NCI-H526 treated with DMSO at 0.1 percent for 48 hours (cell line): ENCODE data around the gene MOBP.

Source experiments
- DNase-seq: peaks from one replicate; lab custom pipeline; 2025; lab: John Stamatoyannopoulos, UW

Gene MOBP

DNA sequence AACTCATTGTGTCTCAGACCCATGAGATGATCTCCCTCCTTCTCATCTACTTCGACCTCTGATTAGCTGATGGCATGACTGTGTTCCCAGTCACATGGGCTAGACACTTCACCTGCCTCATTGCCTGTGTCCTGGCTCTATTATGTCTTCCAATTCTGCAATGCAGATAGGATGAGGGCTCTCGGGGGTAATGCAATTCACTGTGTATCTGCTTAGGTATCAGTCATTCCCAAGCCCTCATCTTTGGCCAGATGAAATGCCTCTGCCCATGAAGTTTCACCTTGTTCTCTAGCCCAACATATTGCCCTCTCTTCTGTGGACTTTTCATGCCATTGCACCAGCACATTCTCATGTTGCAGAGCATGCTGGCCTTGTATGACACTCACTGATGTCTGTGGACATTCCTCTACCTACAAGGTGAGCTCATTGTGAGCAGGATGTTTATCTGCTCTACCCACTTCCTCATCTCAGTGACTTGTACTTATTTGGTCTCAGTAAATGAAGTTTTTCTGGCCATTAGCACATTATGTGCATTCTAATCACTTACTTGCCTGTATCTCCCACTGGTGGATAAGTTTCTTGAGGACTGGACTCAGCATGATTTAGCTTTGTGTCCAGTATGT lies 32.3 kb downstream of the MOBP start:
- no peak for DNase-seq

DNA sequence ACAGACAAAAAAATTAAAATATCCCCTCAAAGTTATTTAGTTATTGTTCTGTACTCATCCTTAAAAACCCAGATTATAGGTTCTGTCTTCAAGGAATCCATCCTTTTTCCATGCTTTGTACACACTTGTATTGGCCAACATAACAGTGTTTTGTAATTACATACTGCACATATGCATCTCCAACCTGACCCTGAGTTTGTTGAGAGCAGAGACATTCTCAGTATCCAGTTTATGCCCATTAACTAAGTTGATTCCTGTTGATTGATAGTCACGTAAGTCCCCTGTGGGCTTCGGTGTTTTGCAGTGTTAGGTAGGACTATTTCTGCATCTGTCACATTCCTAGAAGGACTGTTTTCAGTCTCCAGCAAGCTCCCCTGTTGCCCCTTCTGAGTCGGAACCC lies 33.6 kb downstream of the MOBP start:
- no peak for DNase-seq

DNA sequence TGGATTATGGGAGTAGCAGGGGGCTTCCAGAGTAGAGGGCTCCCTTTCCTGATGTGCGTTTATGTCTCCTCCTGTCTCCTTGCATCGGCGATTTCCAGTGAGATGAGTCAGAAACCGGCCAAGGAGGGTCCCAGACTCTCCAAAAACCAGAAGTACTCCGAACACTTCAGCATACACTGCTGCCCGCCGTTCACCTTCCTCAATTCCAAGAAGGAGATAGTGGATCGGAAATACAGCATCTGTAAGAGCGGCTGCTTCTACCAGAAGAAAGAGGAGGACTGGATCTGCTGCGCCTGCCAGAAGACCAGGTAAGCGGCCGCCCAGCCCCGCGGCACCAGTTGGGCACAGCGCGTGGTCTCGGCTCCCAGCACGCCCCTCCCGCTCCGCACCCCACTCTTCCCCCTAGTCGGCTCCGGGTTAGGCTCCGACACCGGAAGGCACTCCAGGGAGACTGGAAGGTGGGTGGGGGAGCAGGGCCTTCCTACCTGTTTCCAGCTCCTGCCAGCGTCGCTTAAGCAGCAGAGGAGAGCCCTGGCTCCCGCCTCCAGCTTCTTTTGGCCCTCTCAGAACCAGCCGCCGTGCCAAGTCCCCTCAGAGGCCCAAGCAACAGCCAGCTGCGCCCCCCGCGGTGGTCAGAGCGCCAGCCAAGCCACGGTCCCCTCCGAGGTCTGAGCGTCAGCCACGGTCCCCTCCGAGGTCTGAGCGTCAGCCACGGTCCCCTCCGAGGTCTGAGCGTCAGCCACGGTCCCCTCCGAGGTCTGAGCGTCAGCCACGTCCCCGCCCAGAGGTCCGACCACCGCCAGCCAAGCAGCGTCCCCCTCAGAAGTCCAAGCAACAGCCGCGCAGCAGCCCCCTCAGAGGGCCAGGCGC lies 34.7 kb downstream of the MOBP start:
- DNase-seq, result peak; percentile 10

DNA sequence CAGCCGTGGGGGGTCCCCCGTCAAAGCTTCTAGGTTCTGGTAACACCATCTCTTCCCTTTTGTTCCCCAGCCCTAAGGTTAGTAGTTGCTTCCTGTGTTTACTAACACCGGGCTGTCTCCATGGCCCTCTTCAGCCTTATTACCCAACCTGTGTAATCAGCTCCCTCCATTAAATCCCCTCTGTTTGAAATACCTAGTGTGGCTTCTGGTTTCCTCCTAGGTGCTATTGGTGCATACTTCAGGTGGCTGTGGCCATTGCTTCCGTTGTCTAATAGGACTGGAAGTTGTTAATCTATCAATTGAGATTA lies 35.3 kb downstream of the MOBP start:
- DNase-seq, result no peak

DNA sequence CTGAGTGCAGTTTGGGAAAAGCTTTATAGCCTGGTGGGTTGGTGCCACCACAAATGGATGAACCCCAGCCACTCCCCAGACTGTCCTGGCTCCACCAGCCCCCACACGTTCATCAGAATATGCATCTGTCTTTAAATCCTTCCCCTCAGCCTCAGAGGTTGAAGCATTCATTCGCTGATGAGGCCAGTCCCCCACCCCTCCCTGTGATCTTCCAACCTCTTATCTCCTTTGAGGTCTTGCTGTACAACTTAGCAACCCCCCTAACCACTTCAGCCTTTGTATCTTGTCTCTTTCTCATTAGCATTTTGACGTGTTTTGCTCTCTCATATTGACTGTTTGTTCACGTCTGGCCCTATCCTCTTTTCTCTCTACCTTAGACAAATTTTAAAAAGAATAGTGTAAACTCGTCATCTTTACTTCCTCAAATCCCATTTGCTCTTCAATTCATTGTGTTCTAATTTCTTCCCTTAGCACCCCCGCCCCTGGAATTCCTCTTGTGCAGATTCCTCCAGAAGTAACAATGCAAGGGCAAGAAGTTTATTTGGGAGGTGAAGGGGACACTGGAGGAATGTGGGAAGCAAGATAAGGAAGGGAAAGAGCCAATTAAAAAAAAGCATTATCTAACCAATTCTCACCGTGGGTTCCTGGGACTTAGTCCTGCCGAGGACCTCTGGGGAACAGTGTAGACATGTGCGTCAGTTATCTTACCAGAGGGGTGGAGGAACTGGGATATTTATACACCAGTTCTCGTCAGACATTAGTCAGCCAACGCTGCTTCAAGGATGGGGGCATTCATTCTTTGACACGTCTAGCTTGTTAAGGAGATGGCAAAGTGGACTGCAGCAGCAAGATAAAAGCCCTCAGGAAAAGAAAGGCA lies 38.6 kb downstream of the MOBP start:
- no peak for DNase-seq

DNA sequence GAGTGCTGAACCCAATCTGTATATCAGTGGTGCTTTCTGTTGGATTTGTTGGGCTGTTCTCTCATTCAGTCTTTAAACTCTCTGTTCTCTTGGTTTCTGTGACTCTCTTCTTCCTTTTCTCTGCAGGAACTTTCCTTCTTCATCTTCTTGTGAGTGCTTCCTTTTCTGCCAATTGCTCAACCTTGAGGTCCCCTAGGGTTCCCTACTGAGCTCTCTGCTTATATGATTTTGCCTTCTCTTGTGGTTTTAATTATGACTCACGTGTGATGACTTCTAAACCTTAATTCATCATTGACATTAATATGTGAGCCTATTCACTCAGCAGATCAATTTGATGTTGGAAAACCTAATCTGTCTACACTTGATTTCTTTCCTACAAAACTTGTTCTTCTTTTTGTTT lies 39.4 kb downstream of the MOBP start:
- DNase-seq, result no peak

DNA sequence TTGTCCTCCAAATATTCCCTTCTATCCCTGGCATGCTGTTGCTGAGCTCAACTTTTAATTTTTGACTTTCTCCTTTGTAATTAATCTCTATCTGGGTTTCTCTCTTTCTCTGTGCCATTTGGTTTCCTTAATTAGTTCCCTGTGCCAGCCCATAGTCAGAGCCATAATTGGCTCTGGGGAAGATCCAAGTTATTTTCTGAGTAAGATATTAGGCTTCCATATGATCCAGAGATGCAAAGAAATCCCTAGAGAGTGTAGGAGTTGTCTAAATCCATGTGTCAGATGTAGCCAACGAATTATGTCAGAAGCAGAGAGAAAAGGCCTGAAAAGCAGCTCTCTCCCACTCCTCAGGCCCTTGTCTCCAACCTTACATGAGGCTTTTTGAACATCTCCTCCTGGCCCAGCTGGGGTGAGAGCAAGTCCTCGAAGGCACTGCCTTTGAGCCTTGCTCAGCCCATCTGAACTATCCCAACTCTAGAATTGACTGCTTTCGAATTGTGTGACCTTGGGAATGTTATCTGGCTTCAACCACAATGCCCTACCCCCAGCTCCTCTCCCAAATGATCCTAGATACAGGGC lies 46.4 kb downstream of the MOBP start:
- DNase-seq, result no peak

DNA sequence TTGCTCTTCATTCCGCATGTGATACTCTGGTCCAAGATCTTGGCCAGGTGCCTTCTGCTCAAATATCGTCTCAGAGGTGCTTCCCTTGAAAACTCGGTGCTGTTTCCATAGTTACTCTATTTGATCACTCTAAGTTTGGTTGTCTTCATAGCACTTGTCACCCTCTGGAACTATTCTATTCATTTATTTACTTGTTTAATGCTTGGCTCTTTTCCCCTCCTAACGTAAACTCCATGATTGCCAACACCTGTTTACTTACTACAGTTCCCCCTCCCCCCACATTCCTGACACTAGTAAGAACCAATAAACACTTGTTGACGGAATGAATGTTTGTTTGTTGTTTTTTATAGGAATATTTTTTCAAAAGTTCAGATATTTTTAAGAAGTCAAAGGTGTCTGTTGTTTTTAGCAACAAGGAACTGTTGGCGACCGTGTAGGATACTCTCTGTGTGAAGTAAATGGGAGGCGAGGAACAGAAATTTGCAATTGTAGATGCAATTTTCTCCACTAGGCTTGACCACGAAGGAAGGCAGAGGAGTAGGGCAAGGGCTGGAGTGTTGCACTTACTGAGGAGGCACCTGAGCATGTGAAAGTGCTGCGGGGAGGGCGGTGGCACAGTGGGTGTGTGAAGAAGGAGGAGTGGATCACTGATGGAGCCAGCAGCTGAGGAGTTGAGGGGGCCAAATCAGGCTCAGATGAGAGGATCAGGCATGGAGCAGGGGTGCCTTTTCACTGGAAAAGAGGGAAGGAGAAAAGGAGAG lies 48.4 kb downstream of the MOBP start:
- no peak for DNase-seq

DNA sequence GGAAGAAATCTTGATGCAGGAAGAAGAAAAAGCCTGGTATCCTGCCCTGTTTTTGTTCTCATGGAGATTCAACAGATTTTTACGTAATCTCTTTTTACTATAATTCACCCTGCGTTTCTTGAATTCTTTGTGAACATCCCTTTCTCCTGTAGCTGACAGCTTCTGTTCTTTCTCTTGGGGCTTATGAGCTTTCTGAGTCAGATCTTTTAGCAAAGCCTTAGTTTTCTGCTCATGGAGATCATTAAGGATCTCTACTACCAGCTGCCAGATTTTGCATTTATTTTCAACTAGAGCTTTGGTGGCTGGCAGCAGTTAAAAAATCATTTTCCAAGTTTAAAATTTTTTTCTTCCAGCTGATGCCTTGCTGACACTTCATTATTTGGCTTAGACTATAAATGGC lies 51.6 kb downstream of the MOBP start:
- no peak for DNase-seq

DNA sequence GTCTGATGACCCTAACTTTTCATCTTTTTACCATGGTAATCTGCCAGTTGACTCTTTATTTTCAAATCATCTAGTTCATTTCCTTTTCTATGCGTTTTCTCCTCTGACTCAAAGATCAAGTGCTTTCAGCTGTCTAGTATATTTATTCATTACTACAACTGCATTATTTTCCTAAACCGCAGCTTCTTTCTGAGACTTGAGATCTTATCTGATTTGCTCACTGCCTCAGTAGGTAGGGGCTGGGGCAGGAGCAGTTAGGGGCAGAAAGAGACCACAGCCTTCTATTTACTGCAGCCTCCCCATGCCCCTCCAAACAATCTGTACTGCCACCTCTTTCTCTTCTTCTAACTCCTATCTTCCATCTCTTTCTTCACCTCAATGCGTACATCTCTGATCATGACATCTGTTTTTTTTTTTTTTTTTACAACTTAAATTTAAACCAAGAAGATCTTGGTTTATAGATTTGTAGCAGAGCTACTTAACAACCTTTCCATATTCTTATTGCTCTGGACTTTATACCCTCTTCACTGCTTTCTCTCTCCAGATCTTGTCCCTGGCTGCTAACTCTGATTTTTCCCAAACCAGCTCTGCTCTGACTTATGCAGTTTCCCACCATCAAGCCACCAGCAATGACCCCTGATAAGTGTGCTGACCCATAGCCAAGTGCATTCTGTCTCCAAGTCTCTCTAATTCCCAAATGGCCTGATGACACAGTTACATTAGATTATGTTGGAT lies 52.2 kb downstream of the MOBP start:
- DNase-seq, result no peak

DNA sequence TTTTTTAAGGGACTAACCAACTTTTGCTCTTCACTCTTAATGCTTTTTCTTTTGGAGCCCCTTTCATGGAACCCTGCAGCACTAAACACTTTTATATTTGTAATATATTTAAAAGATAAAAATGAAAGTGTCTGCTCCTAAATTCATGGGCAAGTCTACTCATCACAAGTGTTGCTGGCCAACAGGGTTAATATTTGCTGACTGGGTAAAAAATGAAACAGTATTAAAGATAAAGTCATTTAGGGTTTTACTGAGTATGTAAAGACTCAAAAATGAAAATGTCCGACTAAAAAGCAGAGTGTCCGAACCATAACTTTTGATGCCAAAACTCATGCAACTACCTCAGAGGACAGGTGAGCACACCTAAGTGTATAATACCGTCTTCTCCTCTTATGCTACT lies 54.0 kb downstream of the MOBP start:
- DNase-seq, result no peak

DNA sequence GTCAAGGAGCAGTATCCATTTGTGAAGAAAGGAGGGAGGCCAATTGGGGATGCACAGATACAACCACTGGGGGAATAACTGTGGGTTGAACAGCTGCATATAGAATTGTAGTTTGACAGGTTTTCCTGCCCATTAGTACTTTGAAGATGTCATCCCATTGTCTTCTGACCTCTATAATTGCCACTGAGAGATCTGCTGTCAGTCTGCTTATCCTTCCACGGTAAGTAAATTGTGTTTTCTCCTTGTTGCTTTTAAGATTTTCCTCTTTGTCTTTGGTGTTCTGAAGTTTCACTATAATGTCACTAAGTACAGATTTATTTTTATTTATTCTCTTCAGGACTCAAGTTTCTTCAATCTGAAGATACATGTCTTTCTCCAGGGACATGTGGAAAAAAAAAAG lies 56.6 kb downstream of the MOBP start:
- DNase-seq, result no peak

DNA sequence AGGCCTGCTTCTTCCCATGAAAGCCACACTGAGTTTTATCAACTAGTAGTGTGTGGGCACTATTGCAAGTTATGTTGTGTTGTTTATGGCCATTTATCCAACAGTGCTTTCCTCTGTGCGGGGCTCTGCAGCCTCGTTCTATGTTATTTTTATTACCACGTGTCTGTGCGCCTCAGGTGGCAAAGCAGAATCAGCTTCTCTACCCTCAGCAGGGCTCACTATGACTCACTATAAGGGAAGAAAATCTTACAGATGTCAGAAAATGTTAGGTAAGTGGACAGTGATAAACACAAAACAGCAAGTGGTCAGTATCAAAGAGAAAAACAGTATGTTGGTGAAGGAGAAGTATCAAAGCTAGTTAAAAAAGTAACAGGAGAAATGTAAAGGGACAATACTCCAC lies 61.4 kb downstream of the MOBP start:
- DNase-seq, result no peak

DNA sequence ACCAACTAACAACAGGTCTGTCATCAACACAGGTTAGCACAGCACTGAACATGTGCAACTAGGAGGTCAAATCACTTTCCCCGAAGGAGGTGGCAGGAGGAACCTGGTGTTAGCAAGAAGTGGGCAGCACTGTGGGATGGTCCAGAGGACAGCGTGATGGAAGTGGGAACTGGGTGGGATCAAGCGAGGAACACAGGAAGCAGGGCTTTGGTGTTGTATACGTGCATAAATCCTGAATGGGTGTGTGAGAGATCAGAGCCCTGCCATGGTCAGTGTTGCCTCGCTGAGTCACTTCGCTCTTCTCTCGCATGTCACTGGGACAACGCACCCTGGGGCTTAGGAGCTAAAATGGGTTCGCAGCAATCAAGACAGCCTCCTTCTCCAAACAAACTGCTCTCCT lies 62.1 kb downstream of the MOBP start:
- DNase-seq, result no peak

DNA sequence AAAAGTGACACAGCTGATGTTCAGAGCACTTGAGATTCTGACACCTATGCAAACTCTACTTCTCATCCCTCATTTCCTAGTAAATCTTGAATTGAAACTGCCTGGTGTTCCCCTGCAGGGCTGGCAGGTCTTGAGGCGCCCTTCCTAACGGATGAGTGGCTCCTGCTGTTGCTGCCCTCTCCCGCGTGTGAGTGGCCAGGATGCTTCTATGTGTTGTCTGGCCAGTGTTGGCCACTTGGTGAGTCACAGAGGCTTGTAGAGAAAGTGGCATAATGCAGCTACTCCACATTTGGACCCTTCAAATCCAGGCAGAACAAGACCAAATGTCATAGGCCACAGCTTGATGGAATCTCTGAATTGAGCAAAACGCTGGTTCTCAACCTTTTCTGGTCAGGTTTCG lies 63.6 kb downstream of the MOBP start:
- DNase-seq, result no peak

DNA sequence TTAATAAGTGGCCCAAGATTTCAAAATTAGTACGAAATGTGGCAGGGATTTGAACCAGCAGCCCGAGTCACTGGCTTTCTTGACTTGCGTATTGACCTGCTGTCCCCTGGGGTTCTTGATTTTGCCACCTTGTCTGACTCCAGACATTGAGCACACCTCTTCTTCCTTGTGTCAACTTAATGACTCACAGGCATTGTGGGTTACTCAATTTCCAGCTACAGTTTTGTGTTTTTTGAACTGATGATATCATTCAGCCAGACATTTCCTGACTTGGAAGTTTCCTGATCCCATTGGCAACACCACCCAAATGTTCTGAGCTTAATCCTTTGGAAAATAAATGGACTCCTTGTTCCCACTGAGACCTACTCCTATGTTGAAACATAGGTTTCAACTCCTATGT lies 64.2 kb downstream of the MOBP start:
- DNase-seq, result no peak

DNA sequence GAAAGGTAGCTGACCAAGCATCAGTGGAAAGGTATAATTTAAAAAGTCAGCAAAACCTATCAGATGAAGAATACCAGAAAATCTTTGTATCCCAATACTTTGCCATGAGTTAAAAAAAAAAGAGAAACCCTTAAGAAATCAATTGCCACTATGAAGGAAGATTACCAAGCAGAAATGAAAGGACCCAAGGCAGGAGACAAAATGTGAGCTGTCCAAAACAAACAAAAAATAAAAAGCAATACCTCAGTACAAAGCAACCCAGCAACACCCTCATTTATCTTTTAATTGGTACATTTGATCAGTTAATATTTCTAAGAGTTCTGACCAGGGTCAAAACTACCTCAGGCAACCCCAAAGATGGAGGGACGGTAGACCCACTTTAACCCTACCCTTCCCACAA lies 65.3 kb downstream of the MOBP start:
- no peak for DNase-seq

DNA sequence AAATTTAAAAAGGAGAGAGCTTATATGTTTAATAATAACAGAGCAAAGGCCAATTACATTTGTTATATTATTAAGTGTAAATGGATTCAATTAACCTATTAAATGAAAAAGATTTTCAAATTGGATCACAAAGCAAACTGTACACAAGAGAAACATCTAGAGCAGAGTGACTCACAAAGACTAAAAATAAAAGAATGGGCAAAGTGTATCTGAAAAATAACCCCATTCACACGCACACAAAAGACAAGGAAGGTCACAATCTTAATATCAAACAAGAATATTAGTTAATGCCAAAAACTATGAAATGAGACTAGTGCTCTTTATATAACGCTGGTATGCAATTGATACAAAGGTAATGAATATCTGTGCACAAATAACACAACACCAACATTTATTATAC lies 65.7 kb downstream of the MOBP start:
- DNase-seq, result no peak

DNA sequence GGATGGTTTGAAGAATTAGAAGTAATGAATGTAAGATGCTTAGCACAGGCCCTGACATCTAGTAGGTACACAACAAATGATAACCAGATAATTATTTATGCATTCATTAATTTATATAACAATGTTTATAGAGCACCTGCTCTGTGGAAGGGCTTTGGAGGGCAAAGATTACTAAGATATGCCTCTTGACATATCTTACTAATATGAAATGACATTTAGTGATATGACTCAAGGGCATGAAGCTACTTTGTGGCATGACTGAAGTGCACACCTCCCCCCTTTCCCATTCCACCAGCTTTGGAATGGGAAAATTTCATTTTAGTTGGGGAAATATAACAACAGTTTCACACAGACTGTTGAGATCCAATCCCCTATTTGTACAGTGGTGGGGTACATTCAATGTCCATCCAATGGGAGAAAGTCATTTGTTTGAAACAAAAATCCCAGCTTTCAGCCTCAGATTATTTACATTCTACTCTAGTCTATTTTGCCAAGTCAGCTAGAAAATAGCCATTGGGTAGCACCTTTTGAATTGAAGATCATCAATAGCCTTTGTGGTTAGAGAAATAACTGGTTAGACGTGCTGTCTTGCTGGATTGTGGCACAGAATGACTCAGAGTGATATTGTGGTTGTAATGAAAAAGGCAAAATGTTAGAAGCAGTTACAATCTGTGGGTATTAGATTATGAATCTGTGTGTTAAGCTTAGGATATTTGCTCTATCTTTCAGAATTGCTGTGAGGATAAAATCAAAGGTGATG lies 72.9 kb downstream of the MOBP start:
- DNase-seq, result no peak

DNA sequence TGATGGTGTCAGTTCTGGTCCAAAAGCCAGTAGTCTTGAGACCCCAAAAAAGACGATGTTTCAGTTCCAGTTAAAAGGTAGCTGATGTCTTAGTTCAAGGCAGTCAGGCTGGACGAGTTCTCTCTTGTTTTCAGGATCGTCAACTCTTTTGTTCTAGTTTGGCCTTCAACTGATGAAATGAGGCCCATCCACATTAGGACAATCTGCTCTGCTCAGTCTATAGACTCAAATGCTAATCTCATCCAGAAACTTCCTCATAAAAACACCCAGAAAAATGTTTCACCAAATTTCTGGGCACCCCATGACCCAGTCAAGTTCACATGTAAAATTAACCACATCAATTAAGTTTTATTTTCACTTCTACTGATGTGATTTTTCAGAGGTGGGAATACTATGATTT lies 74.0 kb downstream of the MOBP start:
- DNase-seq, result no peak
